Neural cell (in vitro differentiated cells): ENCODE measurements around the gene USP34.

Experiments used
- CTCF ChIP-seq: fragments of 450-650 bp; IDR thresholded peaks from 2 replicates; pipeline ENCODE4 v1.5.1; 2014; ENCODE audit warnings: antibody characterized with exemption, mild to moderate bottlenecking, moderate library complexity; ENCODE audit not compliant: poor library complexity, severe bottlenecking
- EP300 ChIP-seq: fragments of 450-650 bp; conservative IDR thresholded peaks from 2 replicates; pipeline ENCODE4 v1.6.1; 2014; ENCODE audit warnings: antibody characterized with exemption, mild to moderate bottlenecking, moderate library complexity; ENCODE audit not compliant: poor library complexity, severe bottlenecking
- POLR2AphosphoS5 ChIP-seq: IDR thresholded peaks from 2 replicates; pipeline ENCODE4 v1.6.1; 2012
- RAD21 ChIP-seq: fragments of 450-650 bp; conservative IDR thresholded peaks from 2 replicates; pipeline ENCODE4 v1.6.1; 2014; ENCODE audit warnings: antibody characterized with exemption, mild to moderate bottlenecking, moderate library complexity
- REST ChIP-seq: IDR thresholded peaks from 2 replicates; pipeline ENCODE4 v1.6.1; 2012; ENCODE audit warnings: borderline replicate concordance
- TAF1 ChIP-seq: IDR thresholded peaks from 2 replicates; pipeline ENCODE4 v1.6.1; 2012; ENCODE audit warnings: low read depth

- TF ChIP-seq CTCF (no peak), REST (no peak), TAF1 (no peak), EP300 (no peak), POLR2AphosphoS5 (no peak), RAD21 (no peak)
Observed at GRCh38 chr2:61367177-61367576, 103.7 kb downstream of the USP34 start.
